HG03196 (cell line): ENCODE results near the gene LTB4R2.

Experiments used
- ATAC-seq: cut with Tn5 transposase; IDR thresholded peaks from one replicate; pipeline ENCODE4 v1.9.1; 2021; ENCODE audit not compliant: unreplicated experiment

The LTB4R2 gene, protein sequence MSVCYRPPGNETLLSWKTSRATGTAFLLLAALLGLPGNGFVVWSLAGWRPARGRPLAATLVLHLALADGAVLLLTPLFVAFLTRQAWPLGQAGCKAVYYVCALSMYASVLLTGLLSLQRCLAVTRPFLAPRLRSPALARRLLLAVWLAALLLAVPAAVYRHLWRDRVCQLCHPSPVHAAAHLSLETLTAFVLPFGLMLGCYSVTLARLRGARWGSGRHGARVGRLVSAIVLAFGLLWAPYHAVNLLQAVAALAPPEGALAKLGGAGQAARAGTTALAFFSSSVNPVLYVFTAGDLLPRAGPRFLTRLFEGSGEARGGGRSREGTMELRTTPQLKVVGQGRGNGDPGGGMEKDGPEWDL

DNA sequence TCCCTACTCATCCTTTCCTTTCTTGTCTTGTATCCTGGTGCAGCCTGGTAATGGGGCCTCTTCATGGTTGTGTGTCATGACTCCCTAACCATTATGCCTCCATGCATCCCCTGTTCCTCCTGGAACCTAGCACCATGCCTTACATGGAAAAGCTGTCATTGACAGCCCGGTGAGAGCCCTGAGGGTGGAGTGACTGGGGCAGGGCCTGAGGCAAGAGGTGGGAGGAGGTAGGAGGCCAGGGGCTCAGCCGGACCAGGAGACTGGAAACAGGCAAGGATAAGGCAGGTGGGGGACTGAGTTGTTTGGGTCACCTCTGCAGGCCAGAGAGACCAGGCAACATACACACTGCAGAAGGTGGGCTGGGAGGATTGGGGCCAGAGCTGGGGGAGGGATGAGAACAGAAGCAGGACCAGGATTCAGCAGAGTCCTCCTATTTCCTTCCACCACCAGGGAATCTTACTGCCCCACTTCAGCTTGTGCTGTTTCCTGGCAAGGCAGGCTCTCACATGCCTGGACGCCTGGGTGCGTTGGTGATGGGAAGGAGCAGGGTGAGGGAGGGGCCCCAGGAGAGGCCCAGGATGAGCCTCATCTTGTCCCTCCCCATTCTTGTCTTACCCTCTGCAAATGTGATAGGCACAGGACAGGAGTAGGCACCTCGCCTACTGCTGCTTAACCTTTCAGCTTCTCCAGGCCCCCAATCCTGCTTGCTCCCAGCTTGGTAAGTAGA, at the start of gene LTB4R2:
Gene LTB4R2, plus strand, starts transcription at position 603 of the 727 bp plus-strand sequence. CDS start 525 bp downstream, outside the sequence.
- ATAC-seq = no peak

DNA sequence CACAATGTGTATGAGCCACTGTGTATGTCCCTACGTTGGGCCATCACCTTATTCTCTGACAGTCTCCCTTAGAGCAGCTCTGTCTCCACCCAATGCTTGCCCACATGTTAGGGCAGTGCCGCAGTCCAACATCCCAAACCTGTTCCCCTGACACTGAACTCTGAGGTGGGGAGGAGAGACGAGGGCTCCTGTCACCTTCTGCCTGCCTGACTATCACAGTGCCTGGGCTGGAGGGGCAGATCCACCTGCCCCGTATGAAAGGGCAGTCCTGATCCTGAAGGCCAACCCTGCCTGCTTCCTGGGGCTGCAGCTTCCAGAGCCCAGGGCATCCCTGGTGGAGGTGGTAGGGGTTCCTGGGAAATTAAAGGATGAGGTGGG, 49.2 kb upstream of the LTB4R2 start:
- no peak for ATAC-seq

DNA sequence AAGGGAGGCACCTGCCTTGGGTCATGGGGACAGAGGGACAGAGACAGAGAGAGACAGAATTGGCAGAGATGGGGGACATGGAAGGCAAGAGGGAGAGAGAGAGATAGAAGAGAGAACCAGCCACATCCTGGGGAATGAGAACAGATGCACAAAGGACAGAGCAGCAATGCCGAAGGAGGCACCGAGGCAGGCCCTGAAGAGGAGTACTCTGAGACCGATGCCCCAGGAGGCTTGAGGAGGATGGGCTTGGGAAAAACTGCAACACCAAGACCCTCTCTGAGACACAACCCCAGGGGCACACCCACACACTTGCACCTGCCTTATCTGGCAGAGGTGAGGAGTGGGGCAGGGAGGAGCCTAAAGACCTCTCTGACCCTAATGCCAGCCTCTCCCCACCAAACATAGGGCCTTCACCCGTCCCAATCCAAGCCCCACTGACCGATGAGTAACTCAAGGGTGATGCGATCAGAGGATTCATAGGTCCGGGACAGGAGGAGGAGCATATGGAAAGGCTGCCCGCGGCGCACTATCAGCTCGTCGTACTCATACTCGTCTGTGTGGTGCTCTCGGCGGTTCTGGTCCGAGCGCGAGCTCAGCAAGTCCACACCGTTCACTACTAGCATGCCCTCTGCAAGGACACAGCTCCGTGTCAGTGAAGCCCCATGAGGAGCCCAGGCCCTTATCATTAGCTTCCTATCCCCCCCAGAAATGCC, 48.5 kb upstream of the LTB4R2 start:
- ATAC-seq = no peak

DNA sequence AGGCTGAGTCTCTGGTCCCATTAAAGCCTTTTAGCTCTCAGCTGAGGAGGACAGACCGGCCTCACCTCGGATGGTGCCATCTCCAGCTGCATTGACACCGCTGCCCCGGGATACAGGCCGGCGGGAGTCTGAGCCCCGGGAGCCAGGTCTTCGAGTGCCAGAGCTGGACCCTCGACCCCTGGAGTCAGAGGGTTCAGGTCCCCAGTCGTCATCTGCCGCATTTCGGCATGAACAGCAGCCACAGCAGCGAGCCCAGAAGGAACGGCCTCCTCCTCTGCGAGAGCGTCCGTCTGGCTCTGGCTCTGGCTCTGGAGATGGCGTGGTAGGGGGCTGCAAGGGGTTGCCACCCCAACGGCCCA, 48.0 kb upstream of the LTB4R2 start:
- ATAC-seq = no peak

DNA sequence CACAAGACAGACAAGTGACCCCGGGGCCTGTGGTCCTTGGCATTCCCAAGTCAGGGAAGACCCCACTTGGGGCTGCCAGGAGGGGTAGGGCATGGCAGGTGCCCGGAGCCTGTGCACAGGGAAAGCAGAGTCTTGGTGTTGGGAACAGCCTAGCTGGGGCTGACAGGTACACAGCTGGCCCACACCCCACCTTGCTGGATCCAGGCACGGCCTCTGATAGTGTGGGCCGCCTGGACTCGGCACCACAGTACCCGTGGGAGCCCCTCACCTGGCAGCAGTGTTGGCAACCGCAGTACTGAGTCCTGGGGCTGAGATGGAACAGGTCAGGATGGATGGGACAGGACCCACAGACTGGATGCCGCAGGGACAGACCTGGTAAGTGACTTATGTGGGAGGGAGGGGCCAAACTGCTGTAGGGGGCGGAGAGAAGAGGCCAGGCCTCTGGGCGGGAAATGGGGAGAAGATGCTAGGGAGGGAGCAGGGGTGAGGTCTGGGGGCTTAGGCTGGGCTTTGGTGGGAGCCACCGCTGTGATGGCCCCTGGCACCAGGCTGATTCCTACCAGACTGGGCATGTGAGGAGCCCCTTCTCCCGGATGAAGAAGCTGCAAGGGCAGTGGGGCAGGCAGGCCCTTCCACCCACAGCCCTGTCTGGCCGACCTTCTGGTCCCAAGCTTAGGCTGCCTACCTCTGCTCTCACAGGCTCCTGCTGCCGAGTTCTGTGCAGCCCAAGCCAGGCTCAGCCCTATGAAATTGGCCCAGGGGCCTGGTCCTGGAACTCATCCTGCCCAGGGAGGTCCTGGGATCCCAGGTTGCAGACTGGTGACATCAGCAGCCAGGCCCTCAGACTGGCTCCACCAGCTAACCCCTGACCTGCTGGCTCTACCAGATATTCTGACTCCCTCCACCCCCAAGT, 46.9 kb upstream of the LTB4R2 start, which contains the start of gene TGM1:
Gene TGM1, minus strand, starts transcription at position 357 of the 913 bp plus-strand sequence. CDS start 825 bp downstream, outside the sequence.
- ATAC-seq = no peak

DNA sequence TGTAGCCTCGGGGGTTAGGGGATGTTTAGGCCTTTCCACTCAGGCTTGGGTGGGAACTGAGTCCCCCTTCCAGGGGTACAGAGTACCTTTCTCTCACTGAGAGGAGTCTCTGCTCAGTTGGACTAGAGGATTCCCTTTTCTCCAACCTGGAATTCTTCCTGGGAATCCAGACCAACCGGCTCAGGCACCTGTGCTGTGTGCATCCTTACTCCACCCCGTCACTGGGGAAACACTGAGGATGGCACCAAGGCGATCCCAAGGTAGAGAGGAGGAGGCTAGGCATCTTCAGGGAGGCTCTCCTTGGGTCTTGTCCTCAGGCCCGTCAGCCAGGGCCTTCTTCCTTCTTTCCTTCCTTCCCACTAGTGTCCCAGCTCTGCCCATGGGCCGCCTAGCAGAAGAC, 46.1 kb upstream of the LTB4R2 start:
- ATAC-seq = no peak

DNA sequence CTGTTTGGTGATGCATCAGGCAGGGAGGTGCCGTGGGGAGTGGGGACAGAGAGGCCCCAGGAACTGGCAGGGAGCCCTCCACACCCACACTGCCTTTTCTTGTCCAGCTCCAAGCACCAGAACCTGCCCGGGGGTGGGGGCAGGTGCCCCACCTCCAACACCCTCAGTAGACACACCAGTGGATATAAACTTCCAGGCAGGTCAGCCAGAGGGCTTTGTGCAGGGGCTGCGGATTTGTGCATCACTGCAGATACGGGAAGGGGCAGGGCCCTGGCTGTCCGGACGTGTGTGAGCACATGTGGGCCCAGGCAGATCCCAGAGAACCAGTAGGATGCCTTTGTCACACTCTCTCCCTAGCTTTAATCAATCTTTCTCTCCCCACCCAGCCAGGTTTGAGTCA, 45.6 kb upstream of the LTB4R2 start:
- no peak for ATAC-seq

DNA sequence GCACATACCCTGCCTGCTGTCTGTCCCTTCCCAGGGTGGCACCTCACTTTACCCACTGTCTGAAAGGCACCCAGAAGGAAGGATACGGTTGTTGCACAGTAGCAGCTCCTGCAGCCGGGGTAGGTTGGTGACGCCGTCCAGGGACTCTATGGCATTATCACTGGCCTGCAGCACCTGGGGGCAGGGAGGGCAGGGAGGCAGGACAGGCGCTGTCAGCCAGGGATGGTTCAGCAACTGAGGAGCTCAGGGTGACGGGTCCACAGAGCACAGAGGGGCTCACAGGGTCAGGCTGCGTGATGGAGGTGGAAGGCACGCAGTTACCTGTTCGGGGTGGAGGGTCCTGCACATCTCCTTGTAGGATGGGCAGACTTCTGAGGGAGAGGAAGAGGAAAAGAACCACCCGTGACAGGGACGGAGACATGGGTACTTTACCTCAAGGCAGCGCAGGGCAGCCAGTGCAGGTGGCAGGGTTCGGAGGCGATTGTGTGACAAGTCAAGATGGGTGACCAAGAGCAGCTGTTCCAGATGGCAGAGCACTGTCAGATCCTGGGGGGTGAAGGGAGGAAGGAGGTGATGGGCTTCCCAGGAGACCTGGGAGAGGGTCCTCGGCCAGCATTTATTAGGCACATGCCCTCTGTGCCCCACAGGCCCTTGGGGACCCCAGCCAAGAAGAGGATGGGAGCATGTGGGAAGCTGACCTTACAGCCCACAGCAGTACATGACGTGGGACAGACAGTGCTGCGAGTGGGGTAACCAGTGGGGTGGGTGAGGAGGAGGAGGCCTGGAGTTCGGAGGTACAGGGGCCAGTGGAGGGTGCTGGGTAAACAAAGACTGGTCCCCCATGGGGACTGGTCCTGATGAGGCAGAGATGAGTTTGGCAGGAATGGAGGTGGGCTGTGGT, 43.3 kb upstream of the LTB4R2 start:
- no peak for ATAC-seq

DNA sequence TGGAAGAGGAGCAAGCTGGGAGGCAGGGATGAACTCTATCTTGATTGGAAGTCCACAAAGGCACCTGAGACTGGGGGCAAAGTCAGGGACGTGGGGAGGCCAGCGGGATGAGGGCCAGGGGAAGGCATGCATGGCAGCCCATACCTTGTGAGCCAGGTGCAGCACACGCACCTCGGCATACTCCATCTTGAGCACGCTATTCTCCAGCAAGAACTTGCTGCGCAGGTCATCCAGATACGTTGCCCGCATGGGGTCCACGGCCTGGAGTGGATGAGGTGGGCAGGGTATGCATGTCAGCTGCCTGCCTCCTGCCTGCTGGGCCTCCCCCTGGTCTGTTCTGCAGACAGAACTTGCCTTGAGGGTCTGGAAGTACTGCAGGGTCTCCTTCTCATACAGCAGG, 42.4 kb upstream of the LTB4R2 start:
- no peak for ATAC-seq

DNA sequence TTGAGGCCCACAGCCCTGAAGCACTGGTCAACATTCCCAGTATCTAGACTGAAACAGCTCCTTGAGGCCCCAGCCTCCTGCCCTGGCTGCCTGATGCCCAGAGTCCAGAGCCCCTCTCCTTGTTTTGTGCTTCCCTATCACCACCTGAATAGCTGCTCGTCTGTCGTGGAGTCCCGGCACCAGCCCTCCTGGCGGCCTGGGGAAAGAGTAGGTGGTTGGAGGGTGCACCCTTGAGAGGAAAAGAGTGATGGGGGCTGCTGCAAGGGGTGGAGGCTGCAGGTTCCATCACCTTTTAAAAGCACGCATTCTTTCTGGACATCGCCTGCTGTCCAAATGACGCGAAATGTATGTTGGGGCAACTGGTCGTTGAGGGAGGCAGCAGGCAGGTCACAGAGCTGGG, 41.7 kb upstream of the LTB4R2 start:
- no peak for ATAC-seq

DNA sequence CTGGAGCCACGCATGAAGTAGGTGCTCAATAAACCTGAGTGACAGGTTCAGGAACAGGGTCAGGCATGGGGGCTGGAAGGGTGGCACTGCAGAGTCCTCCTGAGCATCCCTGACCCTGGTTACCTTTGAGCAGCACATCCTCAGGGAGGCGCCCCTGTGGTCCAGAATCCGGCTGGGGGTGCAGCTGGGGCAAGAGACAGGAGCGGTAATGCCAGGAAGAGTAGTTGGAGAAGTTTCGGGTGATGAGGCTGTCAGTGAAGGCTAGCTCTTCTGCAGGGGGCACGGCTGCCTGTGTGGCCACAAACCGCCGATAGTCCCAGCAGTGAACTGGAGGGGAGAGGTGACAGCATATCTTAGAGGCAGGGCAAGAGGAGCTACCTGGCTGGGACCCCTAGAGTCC, 40.6 kb upstream of the LTB4R2 start:
- ATAC-seq = no peak

DNA sequence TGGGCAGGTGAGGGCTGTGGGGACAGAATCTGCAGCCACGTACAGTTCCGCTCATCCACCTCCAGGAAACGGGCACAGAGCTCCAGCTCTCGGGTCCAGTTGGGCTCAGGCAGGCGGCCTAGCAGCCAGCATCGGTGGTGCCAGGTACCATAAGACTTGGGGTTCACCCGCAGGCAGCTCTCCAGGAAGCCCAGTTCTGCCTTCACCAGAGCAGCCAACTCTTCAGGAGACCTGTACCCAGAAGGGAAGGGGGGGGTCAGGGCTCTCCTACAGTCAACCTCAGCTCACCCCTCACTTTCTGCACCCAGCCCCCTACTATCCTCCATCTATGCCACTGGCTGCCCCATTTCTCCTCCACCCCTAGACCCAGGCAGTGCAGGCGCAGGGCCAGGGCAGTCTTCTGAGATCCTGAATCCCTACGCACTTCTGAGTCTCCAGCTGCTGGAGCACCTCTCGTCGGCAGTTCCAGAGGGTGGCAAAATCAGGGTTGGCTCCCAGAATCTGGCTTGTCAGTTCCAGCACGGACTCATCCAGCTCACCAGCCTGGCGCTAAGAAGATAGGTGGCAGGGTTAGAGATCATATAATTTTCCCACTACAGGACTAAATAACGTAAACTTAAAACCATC, 39.9 kb upstream of the LTB4R2 start:
- ATAC-seq = no peak

DNA sequence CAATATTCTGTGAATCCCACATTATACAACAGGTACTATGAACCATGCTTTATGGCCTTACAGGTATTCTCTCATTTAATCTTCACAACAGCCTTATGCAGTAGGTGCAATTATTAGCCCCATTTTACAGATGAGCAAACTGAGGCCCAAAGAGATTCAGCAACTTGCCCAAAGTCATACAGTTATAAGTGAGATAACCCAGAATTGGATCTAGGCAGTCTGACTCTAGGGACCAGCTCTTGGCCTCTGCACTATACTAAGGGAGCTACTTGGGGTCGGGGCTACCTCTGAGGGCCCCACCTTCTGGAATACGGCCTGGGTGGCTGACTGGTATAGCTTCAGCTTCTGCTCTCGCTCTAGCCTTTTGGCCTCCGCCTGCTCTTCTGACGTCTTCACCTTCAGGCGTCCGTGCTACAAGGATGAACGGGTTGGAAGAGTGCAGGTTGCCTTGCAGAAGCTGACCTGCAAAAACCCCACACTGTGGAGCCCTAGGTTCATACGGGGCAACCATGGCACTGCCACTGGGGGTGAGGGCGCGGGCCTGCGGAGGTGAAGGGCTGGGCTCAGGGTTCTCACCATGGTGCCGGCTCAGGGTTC, 39.3 kb upstream of the LTB4R2 start:
- no peak for ATAC-seq

DNA sequence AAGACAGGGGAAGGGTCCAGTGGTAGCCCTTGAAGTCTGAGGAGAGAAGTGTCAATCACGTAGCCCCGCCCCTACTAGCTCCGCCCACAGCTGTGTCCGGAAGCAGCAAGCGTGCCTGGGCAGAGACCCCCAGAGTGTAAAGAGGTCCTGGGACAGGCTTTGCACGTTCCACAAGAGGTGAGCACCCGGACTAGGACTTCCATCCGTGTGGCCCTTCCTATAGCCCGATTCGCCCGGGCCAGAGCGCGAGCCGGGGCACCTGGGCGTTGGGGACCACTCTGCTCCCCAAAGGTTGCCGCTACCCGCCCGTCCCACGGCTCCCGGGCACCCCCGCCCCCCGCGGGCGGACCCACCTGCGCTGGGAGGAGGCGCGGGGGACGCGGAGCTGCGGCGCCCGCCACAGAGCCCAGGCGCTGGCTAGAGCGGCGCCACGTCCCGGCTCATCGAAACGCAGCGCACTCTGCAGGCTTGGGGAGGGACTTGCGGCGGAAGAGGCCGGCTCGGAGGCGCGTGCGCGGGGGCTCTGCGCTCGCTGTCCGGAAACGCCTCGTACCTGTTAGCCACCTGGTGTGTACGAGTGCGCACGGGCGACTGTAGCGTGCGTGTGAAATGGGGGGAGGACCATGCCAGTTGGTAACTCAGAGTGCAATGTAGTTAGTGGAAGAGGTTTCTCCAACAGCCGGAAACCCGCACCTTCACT, 38.7 kb upstream of the LTB4R2 start, which contains the start of gene RABGGTA:
Gene RABGGTA, minus strand, starts transcription at position 464 of the 700 bp plus-strand sequence. CDS start 482 bp downstream, outside the sequence.
- peak; percentile 78 for ATAC-seq

DNA sequence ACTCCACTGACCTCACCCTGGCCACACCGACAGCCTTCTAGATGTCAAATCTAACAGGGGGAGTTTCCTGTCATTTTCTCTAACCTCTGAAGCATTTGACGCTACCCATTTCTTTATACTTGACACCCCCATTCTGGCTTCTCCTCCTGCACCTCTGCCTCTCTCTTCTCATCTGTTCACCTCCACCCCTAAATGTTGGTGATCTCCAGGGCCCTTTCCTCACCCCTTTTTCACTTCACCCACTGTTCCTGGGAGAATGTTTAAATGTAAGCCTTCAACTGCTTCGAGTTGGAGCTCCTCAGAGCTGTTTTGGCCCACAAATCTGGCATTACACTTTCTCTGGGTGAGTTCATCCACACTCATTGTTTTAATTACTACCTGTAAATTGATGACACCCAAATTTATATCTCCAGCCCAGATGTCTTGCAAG, 38.1 kb upstream of the LTB4R2 start:
- ATAC-seq = no peak

DNA sequence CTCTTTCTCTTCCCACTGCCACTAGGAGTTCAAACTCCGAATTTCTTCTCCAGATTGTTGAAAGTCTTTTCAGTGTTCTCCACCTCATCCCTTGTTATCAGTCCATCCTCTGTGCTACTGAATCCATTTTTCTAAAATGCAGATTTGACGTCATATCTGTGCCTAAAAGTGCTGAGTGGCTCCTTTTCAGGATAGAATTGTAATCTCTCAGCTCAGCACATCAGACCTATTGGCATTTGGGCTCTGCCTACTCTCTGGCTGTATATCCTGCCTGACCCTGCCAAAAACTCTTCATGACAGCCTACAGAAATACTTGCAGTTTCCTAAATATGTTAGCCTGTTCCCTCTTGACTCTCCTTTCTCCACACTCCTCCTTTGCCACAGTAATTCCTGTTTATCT, 37.5 kb upstream of the LTB4R2 start:
- no peak for ATAC-seq

DNA sequence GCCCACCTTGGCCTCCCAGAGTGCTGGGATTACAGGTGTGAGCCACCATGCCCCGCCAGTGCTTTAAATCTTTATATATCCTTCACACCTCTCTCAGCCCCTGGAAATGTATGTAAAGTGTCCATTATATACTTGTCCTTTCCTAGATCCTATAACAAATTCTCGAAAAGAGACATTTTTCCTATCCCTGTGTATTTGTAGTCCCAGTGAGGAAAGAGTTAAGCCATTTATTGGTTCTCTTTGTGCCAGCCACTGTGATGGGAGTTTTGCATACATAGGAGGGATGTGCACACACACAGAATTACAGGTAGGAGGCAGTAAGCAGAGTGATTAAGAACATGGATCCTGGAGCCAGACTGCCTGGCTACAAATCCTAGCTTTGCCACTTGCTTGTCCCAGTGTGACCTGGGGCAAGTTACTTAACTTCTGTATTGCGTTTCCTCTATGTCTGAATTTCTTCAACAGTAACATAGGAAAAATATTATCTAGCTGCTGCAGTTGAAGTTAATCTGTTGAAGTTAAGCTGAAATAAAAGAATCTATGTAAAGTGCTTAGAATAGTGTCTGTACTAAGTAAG, 36.4 kb upstream of the LTB4R2 start:
- ATAC-seq = no peak

DNA sequence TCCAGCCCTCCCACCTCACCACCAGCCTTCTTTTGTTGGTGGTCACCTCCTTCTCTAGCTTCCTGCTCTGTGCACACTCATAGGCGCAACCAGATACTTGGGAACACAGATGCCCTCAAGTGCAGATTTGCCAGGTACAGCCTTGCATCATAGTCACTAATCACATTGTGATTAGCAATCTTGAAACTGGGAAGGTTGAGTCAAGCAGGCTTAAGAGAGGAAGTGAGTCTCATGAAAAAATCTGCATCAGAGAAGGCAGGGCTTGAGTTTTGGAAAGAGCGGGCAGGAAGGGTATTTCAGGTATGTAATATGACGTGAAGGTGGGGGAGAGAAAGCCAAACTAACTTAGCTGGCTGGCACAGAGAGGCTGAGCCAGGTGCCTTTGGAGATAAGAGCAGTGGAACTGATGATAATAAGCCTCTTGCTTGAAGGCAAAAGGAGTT, 35.8 kb upstream of the LTB4R2 start:
- ATAC-seq = peak; percentile 39
